Measurements from ENCODE around the gene AHNAK2.

The AHNAK2 gene

DNA sequence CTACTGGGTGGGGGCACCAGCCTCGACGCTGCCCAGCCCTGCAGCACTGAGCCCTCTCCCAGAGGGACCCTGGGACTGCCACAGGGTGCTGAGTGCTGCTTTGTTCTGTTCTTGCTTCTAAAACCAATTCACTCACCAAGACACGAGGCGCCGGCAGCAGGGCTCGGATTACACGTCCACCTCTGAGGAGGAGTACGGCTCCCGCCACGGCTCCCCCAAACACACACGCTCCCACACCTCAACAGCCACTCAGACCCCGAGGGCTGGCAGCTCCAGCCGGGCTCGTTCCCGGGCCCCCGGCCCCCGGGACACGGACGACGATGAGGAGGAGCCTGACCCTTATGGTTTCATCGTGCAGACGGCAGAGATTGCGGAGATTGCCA, 88.8 kb downstream of the AHNAK2 start:
- no peaks in the 10 kb centered on the region for H3K27me3 Mint-ChIP-seq (ENCODE audit: low read depth, poor library complexity)
- TF ChIP-seq, protein P1, sequence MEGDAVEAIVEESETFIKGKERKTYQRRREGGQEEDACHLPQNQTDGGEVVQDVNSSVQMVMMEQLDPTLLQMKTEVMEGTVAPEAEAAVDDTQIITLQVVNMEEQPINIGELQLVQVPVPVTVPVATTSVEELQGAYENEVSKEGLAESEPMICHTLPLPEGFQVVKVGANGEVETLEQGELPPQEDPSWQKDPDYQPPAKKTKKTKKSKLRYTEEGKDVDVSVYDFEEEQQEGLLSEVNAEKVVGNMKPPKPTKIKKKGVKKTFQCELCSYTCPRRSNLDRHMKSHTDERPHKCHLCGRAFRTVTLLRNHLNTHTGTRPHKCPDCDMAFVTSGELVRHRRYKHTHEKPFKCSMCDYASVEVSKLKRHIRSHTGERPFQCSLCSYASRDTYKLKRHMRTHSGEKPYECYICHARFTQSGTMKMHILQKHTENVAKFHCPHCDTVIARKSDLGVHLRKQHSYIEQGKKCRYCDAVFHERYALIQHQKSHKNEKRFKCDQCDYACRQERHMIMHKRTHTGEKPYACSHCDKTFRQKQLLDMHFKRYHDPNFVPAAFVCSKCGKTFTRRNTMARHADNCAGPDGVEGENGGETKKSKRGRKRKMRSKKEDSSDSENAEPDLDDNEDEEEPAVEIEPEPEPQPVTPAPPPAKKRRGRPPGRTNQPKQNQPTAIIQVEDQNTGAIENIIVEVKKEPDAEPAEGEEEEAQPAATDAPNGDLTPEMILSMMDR (IDR thresholded peaks at IDR 0.05), result no peak
- no peak overlapping the region for H3K4me3 Mint-ChIP-seq
- no peaks in the 10 kb centered on the region for H3K9me3 Mint-ChIP-seq
- no peaks in the 10 kb centered on the region for H3K36me3 Mint-ChIP-seq (ENCODE audit: low read depth)
- H3K27ac Mint-ChIP-seq, result peak overlapping the region; percentile 39
- no peak for DNase-seq
- H3K4me1 Mint-ChIP-seq, result peaks cover 10% of the 10 kb centered on the region

DNA sequence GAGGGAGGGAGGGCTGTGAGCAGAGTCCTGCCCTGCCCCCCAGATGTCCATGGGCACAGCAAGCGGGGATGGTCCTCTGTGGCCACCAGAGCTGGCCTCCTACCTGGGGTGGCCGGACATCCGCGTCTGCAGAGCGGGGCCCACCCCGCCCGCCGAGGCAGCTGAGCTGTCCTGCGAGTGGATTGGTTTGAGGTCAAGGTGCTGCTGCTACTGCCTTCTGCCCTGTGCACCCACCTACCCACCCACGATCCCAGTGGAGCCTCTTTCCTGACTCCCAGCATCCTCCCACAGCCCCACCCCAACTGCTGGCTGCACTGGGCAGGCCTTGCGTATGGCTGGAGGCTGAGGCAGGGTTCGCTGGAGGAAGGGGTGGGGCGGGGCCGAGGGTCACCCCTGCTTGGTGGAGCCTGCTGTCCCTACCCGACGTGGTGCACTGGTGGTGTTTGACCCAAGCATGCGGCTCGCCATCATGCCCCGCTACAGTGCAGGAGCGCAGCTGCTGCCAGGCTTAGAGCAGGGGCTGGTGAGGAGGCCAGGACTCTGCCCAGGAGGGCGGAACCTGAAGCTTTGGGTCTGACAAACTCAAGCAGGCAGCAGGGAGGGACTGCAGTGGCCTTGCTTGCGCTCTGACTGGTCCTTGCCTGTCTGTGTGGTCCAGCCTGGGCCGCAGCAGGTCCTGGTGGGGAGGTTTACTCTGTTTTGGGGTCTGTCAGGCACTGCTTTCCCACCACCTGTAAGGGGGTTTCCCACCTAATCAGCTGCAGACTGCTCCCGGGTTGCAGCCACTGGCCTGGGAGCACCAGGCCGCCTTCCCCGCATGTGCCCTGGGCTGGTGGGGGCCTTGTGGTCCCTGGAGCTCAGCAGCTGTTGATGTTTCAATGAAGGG, 89.4 kb downstream of the AHNAK2 start:
- peaks cover 10% of the 10 kb centered on the region for H3K4me1 Mint-ChIP-seq

DNA sequence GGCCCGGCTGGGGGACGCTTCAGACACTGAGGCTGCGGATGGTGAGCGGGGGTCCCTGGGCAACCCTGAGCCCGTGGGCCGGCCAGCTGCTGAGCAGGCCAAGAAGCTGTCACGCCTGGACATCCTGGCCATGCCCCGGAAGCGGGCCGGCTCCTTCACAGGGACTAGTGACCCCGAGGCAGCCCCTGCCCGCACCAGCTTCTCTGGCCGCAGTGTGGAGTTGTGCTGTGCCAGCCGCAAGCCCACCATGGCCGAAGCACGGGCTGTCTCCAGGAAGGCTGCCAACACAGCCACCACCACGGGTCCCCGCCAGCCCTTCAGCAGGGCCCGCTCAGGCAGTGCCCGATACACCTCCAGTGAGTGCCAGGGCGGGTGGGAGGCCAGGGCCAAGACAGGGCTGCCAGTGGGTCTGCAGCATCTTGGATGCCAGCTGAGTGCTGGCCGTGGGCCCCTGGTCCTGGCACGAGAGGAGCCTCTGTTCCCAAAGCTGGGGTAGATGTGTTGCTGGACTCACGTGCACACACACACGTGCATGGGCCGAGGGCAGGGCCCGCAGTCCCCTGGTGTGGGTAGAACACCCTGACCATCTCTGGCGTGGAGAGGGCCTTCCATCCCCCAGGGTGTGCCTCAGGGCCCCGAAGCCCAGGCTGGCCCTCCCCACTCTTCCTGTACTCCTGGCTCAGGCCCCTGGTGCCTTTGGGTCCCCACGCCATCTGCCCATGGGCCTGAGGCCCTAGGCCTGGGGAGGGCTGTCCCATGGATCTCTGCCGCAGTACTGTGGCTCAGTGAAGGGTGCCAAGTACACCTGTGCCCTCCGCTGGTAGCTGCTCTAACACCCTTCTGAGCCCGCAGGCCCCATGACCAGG, 90.3 kb downstream of the AHNAK2 start:
- Mint-ChIP-seq H3K27ac (no peak overlapping the region), H3K36me3 (ENCODE audit: low read depth) (no peaks in the 10 kb centered on the region), H3K9me3 (no peaks in the 10 kb centered on the region), H3K27me3 (ENCODE audit: low read depth, poor library complexity) (no peaks in the 10 kb centered on the region), H3K4me1 (peaks cover 10% of the 10 kb centered on the region), H3K4me3 (no peak overlapping the region)
- DNase-seq, result no peak
- TF ChIP-seq, protein P1 (IDR thresholded peaks at IDR 0.05), result no peak

More for the DNA sequence above, 89.4 kb downstream of the AHNAK2 start:
- no peak overlapping the region for H3K4me3 Mint-ChIP-seq
- H3K9me3 Mint-ChIP-seq, result no peaks in the 10 kb centered on the region
- DNase-seq, result no peak
- no peaks in the 10 kb centered on the region for H3K36me3 Mint-ChIP-seq (ENCODE audit: low read depth)
- H3K27ac Mint-ChIP-seq, result peak overlapping the region; percentile 39
- H3K27me3 Mint-ChIP-seq (ENCODE audit: low read depth, poor library complexity), result no peaks in the 10 kb centered on the region
- TF ChIP-seq, protein P1 (IDR thresholded peaks at IDR 0.05), result no peak

Measured in nephron progenitor cell (in vitro differentiated cells).